Pancreas (tissue), 10 donors: Measurements from ENCODE around the gene SLAMF8. TPM values are rescaled to one million over a fixed set of nuclear protein-coding genes. Genes with fewer than 3 reads are reported as not detected.

ENCODE experiments used
- ATAC-seq, 4 donors: fragments of 200-7000 bp; cut with Tn5 transposase; one replicate each; pipeline versions ENCODE4 v1.8.0 to v1.9.1; 2020; ENCODE audit warnings: mild to moderate bottlenecking in 4 of 4, moderate library complexity in 4 of 4
- DNase-seq, 6 donors: peaks; one replicate each; pipeline ENCODE4 v3.0.0-alpha.2; 2020
- FAIRE-seq: peaks from 2 replicates; lab custom pipeline; 2012; peaks lifted over from hg19 to GRCh38; lab: Jason Lieb, UNC
- H3K27ac ChIP-seq, 4 donors: fragments of 200-600 bp; sonication (generic); 1 replicate in 3 of 4; 2 replicates in 1 of 4; pipeline versions ENCODE4 v1.5.0 to v1.8.0; 2020
- H3K27me3 ChIP-seq, 4 donors: fragments of 200-600 bp; one replicate each; pipeline ENCODE4 v1.8.0; 2021
- H3K36me3 ChIP-seq, 3 donors: fragments of 200-600 bp; sonication (generic) in 1 of 3; one replicate each; pipeline versions ENCODE4 v1.5.0 to v1.8.0; 2020 to 2021
- H3K4me1 ChIP-seq, 3 donors: fragments of 200-600 bp; one replicate each; pipeline ENCODE4 v1.8.0; 2021
- H3K4me3 ChIP-seq, 4 donors: fragments of 200-600 bp; sonication (generic) in 2 of 4; one replicate each; pipeline versions ENCODE4 v1.5.0 to v1.8.0; 2020 to 2021
- H3K9me3 ChIP-seq, 4 donors: fragments of 200-600 bp; one replicate each; pipeline ENCODE4 v1.8.0; 2021
- WGBS, 2 donors: extraction: QIAGEN DNeasy Blood & Tissue Kit; methylation state at CpG; one replicate each; pipeline ENCODE4 v1.1.7; 2013; 5-methylcytosine and 5-hydroxymethylcytosine counted together
- intact Hi-C, 3 donors: fragments of 100-400 bp; cut with DNase I; formaldehyde crosslinking; loops; one replicate each; pipeline versions ENCODE4 v1.11.1 to v1.14.2; 2022
- polyA plus RNA-seq, 2 donors: library from polyadenylated mRNA; stranded (reverse); fragments of 200-250 nt; gene quantifications; one replicate each; pipeline ENCODE4 v1.2.3, GENCODE V29; 2013
- total RNA-seq, 6 donors: library from RNA; stranded (reverse); fragmentation: NEBNext Ultra II Directional in 4 of 6; extraction: Animal tissue kit (Norgen Biotek cat#: 25700) in 4 of 6; gene quantifications; one replicate each; pipeline versions ENCODE4 v1.2.1 to v1.2.4, GENCODE V29; 2021 to 2023
- TF ChIP-seq, protein P1 (sequence below), 4 donors: fragments of 200-600 bp; sonication (generic) in 3 of 4; IDR thresholded peaks; one replicate each; pipeline versions ENCODE4 v1.5.0 to v1.8.0; 2021; ENCODE audit warnings: antibody characterized with exemption in 4 of 4
- donor health status: healthy with polysubstance abuse.
- donor health status: DM: no; HTN: no; CAD: no; lungs with moderate emphysema.
- donor health status: DM: no; HTN: no; CAD: no.
- donor health status: control.
- donor health status: control.
- donor health status: Bipolar disorder and iron deficiency.
- donor health status: DM: yes; HTN: yes; CAD: no.
- donor health status: DM: no; HTN: no; CAD: no.
- donor health status: DM: no; HTN: no; CAD: no.
- donor health status: DM: yes; HTN: yes; CAD: no.

The SLAMF8 gene
- total and polyA plus RNA-seq, 8 donors: 0.38 to 8.8 (median 0.46) TPM; not detected in 1

DNA sequence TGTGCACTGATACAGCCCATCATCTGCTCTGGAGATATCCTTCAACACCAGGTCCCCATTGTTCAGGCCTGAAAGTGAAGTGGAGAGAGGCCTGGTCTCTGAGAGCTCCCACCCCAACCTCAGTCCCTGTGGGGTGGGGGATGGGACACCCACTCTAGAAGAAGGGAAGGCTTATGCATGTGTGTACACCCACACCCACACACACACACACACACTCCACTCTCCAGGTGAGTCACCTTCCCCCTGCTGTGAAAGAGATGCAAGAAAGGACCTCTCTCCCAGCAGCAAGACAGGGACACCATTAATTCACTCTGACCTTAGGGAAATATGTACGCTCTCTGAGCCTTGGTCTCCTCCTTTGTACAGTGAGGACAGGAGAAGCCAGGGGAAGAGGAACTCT lies 29.9 kb downstream of the SLAMF8 start:
- H3K4me3 ChIP-seq: no peak overlapping the region
- no peaks in the 10 kb centered on the region for H3K27me3 ChIP-seq
- no peak for ATAC-seq
- FAIRE-seq: no peak
- whole genome bisulfite sequencing, 2 donors: 95 to 100% methylated on average over 1 of the region's 1 CpG
- TF ChIP-seq, protein P1, sequence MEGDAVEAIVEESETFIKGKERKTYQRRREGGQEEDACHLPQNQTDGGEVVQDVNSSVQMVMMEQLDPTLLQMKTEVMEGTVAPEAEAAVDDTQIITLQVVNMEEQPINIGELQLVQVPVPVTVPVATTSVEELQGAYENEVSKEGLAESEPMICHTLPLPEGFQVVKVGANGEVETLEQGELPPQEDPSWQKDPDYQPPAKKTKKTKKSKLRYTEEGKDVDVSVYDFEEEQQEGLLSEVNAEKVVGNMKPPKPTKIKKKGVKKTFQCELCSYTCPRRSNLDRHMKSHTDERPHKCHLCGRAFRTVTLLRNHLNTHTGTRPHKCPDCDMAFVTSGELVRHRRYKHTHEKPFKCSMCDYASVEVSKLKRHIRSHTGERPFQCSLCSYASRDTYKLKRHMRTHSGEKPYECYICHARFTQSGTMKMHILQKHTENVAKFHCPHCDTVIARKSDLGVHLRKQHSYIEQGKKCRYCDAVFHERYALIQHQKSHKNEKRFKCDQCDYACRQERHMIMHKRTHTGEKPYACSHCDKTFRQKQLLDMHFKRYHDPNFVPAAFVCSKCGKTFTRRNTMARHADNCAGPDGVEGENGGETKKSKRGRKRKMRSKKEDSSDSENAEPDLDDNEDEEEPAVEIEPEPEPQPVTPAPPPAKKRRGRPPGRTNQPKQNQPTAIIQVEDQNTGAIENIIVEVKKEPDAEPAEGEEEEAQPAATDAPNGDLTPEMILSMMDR (IDR thresholded peaks at IDR 0.05): no peak
- H3K36me3 ChIP-seq: no peaks in the 10 kb centered on the region
- no peak for DNase-seq
- no peak overlapping the region for H3K27ac ChIP-seq
- intact Hi-C loops: no loop called here
- peaks cover 0 to 7% (median 6%) of the 10 kb centered on the region in 3 donors for H3K4me1 ChIP-seq
- H3K9me3 ChIP-seq: no peaks in the 10 kb centered on the region

DNA sequence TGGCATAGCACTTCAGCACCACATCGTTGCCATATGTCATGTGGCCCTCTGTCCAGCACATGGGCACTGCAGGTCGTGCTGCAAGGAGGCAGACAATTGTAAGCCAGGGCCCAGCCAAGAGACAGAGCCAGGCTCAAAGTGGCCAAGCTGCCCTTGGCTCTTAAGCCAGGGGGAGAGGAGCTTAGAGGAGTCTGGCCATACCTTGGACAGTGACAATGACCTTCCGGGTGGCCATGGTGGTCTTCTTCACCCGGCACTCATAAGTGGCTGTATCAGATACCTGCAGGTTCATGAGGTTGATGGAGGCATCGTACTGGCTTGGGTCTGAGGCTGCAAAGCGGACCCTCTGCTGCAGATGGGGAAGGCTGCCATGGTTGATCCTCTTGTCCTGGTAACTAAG lies 31.2 kb downstream of the SLAMF8 start:
- FAIRE-seq (no peak), ATAC-seq (no peak)
- WGBS, 2 donors: 90 to 93% methylated on average over 6 of the region's 6 CpGs

DNA sequence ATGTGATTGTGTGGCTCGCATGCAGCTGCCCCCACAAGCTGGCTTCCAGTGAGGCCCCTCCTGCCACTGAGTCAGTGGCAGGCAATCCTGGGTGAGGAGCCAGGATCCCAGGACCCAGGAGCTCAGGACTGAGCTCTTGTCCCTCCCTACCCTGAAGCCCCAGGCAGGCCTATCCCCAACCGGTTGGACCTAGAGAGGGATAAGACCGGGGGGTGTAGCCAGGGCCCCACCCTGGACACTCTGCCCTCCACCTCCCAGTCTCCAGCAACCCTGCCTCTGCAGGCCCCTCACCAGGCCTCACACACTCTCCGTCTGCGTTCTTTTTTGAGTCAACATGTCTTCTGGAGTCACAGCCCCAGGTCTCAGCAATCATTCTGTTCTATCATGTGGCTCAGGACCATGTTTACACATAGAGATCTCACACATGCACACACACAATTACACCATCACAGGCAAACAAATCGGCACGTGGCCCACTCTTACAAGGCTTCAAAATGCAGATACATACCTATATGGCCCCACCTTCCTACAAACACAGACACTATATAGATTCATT lies 33.2 kb downstream of the SLAMF8 start:
- DNase-seq: no peak
- TF ChIP-seq, protein P1 (IDR thresholded peaks at IDR 0.05): no peak
- H3K27ac ChIP-seq: no peak overlapping the region
- 66 to 73% methylated on average over 7 of the region's 7 CpGs for WGBS, 2 donors
- FAIRE-seq: no peak
- H3K4me3 ChIP-seq: no peak overlapping the region
- H3K4me1 ChIP-seq: no peaks in the 10 kb centered on the region
- H3K9me3 ChIP-seq: no peaks in the 10 kb centered on the region
- no peaks in the 10 kb centered on the region for H3K27me3 ChIP-seq
- intact Hi-C loops: no loop called here
- H3K36me3 ChIP-seq: no peaks in the 10 kb centered on the region
- no peak for ATAC-seq

More for the DNA sequence above, 31.2 kb downstream of the SLAMF8 start:
- Histone ChIP-seq H3K4me3 (no peak overlapping the region), H3K27ac (no peak overlapping the region), H3K9me3 (no peaks in the 10 kb centered on the region), H3K27me3 (no peaks in the 10 kb centered on the region), H3K36me3 (no peaks in the 10 kb centered on the region), H3K4me1 (peaks cover 0 to 7% (median 6%) of the 10 kb centered on the region in 3 donors)
- DNase-seq: no peak
- intact Hi-C loops: no loop called here
- TF ChIP-seq, protein P1 (IDR thresholded peaks at IDR 0.05): no peak

DNA sequence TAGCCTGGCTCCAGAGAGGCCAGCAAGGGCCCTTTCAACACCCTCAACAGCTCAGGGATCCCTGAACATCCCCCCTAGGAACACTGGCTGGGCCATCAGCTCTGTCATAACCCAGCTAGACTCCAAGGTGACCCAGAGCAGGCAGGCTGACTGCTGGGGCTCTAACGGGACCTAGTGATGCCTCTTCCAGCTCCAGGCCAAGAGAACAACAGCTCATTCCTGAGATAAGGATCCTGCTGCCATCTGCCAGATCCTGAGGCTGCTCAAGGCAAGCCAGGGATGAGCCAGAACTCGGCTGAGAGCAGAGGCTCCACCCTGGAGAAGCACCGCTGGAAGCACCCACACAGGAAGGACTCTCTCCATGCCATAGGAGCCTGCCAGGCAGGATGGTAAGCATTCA lies 33.8 kb downstream of the SLAMF8 start:
- Histone ChIP-seq H3K36me3 (no peaks in the 10 kb centered on the region), H3K27me3 (no peaks in the 10 kb centered on the region), H3K4me3 (no peak overlapping the region), H3K4me1 (no peaks in the 10 kb centered on the region), H3K27ac (no peak overlapping the region), H3K9me3 (no peaks in the 10 kb centered on the region)
- 60 to 65% methylated on average over 3 of the region's 3 CpGs for WGBS, 2 donors
- TF ChIP-seq, protein P1 (IDR thresholded peaks at IDR 0.05): no peak
- no peak for DNase-seq
- no peak for ATAC-seq
- intact Hi-C loops: no loop called here
- no peak for FAIRE-seq

DNA sequence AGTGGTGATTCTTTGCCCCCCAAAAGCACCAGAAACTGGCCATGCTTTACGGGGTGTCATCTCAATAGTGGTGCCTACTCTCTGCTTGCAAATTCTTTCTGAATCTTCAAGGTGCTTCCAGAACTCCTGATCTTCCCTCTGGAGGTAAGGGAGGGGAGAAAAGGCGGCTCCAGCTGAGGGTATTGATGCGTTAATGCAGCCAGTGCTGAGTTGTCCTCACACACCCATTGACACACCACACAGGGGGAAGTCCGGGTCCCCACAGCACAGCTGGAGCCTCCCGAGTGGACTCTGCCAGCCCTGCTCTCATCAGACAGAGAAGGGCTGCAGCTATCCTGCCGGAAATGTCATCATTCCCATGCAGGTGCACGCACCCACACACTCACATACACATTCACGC lies 34.5 kb downstream of the SLAMF8 start:
- DNase-seq (no peak), ATAC-seq (no peak), FAIRE-seq (no peak)
- H3K27ac ChIP-seq: no peak overlapping the region
- H3K4me3 ChIP-seq: no peak overlapping the region
- H3K27me3 ChIP-seq: no peaks in the 10 kb centered on the region
- no peaks in the 10 kb centered on the region for H3K9me3 ChIP-seq
- TF ChIP-seq, protein P1 (IDR thresholded peaks at IDR 0.05): no peak
- WGBS, 2 donors: 70 to 77% methylated on average over 8 of the region's 8 CpGs
- intact Hi-C loops: no loop called here
- H3K36me3 ChIP-seq: no peaks in the 10 kb centered on the region
- H3K4me1 ChIP-seq: no peaks in the 10 kb centered on the region
